Esophagus muscularis mucosa (tissue), 4 donors: ENCODE data around the gene SLC7A14. TPM values are rescaled to one million over a fixed set of nuclear protein-coding genes. Genes with fewer than 3 reads are reported as not detected.

Experiments
- DNase-seq: peaks from one replicate; pipeline ENCODE4 v3.0.0-alpha.2; 2017; ENCODE audit errors: extremely low spot score
- H3K27ac ChIP-seq, 4 donors: fragments of 200-600 bp; sonication (generic); replicated peaks in 1 of 4; 1 replicate in 3 of 4; 2 replicates in 1 of 4; pipeline ENCODE4 v1.5.1; 2016 to 2019; ENCODE audit warnings: mild to moderate bottlenecking in 1 of 4
- H3K27me3 ChIP-seq, 4 donors: fragments of 200-600 bp; sonication (generic); one replicate each; pipeline versions ENCODE4 v1.5.1 to v1.6.0; 2016 to 2019
- H3K36me3 ChIP-seq, 4 donors: fragments of 200-600 bp; sonication (generic); one replicate each; pipeline ENCODE4 v1.5.1; 2016 to 2019
- H3K4me1 ChIP-seq, 4 donors: fragments of 200-600 bp; sonication (generic); one replicate each; pipeline ENCODE4 v1.5.1; 2016 to 2019
- H3K4me3 ChIP-seq, 4 donors: fragments of 200-600 bp; sonication (generic); 1 replicate in 2 of 4; 2 replicates in 2 of 4; pipeline ENCODE4 v1.5.1; 2016 to 2019; ENCODE audit warnings: mild to moderate bottlenecking in 4 of 4, moderate library complexity in 1 of 4
- H3K9me3 ChIP-seq, 4 donors: fragments of 200-600 bp; sonication (generic); 1 replicate in 3 of 4; 2 replicates in 1 of 4; pipeline ENCODE4 v1.5.1; 2016 to 2019
- CTCF ChIP-seq, 3 experiments: fragments of 200-600 bp in 2 of 3; fragments of 450-650 bp in 1 of 3; sonication (generic) in 2 of 3; IDR thresholded peaks; one replicate each; pipeline ENCODE4 v1.5.1; 2017 to 2019; ENCODE audit warnings: antibody characterized with exemption in 3 of 3, mild to moderate bottlenecking in 2 of 3, moderate library complexity in 1 of 3
- EP300 ChIP-seq: sonication (generic); formaldehyde crosslinking; IDR thresholded peaks from one replicate; pipeline ENCODE4 v1.6.1; 2017; ENCODE audit warnings: antibody characterized with exemption
- POLR2A ChIP-seq: fragments of 450-650 bp; IDR thresholded peaks from one replicate; pipeline ENCODE4 v1.6.1; 2017; ENCODE audit warnings: antibody characterized with exemption, moderate library complexity, mild to moderate bottlenecking, low read depth
- POLR2AphosphoS5 ChIP-seq, 2 donors: sonication (generic); formaldehyde crosslinking; IDR thresholded peaks; one replicate each; pipeline ENCODE4 v1.6.1; 2017; ENCODE audit warnings: antibody characterized with exemption in 2 of 2
- WGBS: methylation state at CpG from one replicate; pipeline ENCODE4 v1.1.5; 2018; 5-methylcytosine and 5-hydroxymethylcytosine counted together
- intact Hi-C: fragments of 100-400 bp; cut with DNase I; formaldehyde crosslinking; loops from one replicate; pipeline ENCODE4 v1.15.1; 2023
- total RNA-seq, 4 donors: library from RNA; depleted of rRNA; stranded (reverse); fragments of >200 nt; gene quantifications; one replicate each; pipeline versions ENCODE4 v1.1.0 to v1.2.1, GENCODE V29; 2016

Gene SLC7A14
- total RNA-seq, 4 donors from 2014 or later: 0.42 to 1.3 (median 0.58) TPM

- DNase-seq: no peak
- no peaks in the 10 kb centered on the region for H3K4me1 ChIP-seq
- intact Hi-C loops: no loop called here
- TF ChIP-seq EP300: no peak
- TF ChIP-seq POLR2AphosphoS5 (IDR thresholded peaks at IDR 0.05): no peak
- TF ChIP-seq POLR2A: no peak
- no peak for TF ChIP-seq CTCF (IDR thresholded peaks at IDR 0.05)
- no peak overlapping the region for H3K27ac ChIP-seq
- no peak overlapping the region for H3K4me3 ChIP-seq
- 45% methylated on average over 3 of the region's 3 CpGs for WGBS
- H3K9me3 ChIP-seq: no peaks in the 10 kb centered on the region
- H3K36me3 ChIP-seq: no peaks in the 10 kb centered on the region
- peaks cover 0 to 10% (median 0%) of the 10 kb centered on the region in 4 donors for H3K27me3 ChIP-seq
These were observed 112.5 kb downstream of the SLC7A14 start for GRCh38 chr3:170473358-170473757.

GRCh38 chr3:170471149-170471548 is 114.7 kb downstream of the SLC7A14 start:
- no peak overlapping the region for H3K27ac ChIP-seq
- intact Hi-C loops: no loop called here
- 43% methylated on average over 3 of the region's 3 CpGs for WGBS
- no peaks in the 10 kb centered on the region for H3K4me1 ChIP-seq
- TF ChIP-seq CTCF (IDR thresholded peaks at IDR 0.05) (no peak), POLR2AphosphoS5 (IDR thresholded peaks at IDR 0.05) (no peak), EP300 (no peak), POLR2A (no peak)
- DNase-seq: no peak
- no peaks in the 10 kb centered on the region for H3K9me3 ChIP-seq
- no peaks in the 10 kb centered on the region for H3K36me3 ChIP-seq
- H3K4me3 ChIP-seq: no peak overlapping the region
- H3K27me3 ChIP-seq: peaks cover 0 to 10% (median 0%) of the 10 kb centered on the region in 4 donors

GRCh38 chr3:170470063-170471016 is 115.5 kb downstream of the SLC7A14 start:
- H3K4me1 ChIP-seq: no peaks in the 10 kb centered on the region
- H3K36me3 ChIP-seq: no peaks in the 10 kb centered on the region
- H3K9me3 ChIP-seq: no peaks in the 10 kb centered on the region
- 48% methylated on average over 9 of the region's 9 CpGs for WGBS
- no peak for TF ChIP-seq EP300
- no peak for TF ChIP-seq POLR2A
- no peak for TF ChIP-seq POLR2AphosphoS5 (IDR thresholded peaks at IDR 0.05)
- TF ChIP-seq CTCF (IDR thresholded peaks at IDR 0.05): no peak
- no peak overlapping the region for H3K27ac ChIP-seq
- intact Hi-C loops: no loop called here
- no peak overlapping the region for H3K4me3 ChIP-seq
- DNase-seq: no peak
- H3K27me3 ChIP-seq: peaks cover 0 to 10% (median 0%) of the 10 kb centered on the region in 4 donors

GRCh38 chr3:170469151-170470062 is 116.5 kb downstream of the SLC7A14 start:
- no peak for TF ChIP-seq POLR2A
- H3K9me3 ChIP-seq: no peaks in the 10 kb centered on the region
- WGBS: 69% methylated on average over 5 of the region's 5 CpGs
- no peaks in the 10 kb centered on the region for H3K36me3 ChIP-seq
- H3K4me3 ChIP-seq: no peak overlapping the region
- no peaks in the 10 kb centered on the region for H3K4me1 ChIP-seq
- H3K27ac ChIP-seq: no peak overlapping the region
- intact Hi-C loops: no loop called here
- peaks cover 0 to 10% (median 0%) of the 10 kb centered on the region in 4 donors for H3K27me3 ChIP-seq
- DNase-seq: peak; percentile 68
